IMR-90 (cell line): ENCODE measurements around the gene MMP26. TPM values are rescaled to one million over a fixed set of nuclear protein-coding genes. Genes with fewer than 3 reads are reported as not detected.

ENCODE experiments used
- ATAC-seq: fragments of 200-7000 bp; cut with Tn5 transposase; 2 replicates; pipeline ENCODE4 v1.9.1; 2020; ENCODE audit warnings: low read depth, mild to moderate bottlenecking, moderate library complexity
- BruUV-seq: library from RNA; stranded (reverse); fragments of 400-500 nt; replicated peaks from 2 replicates; lab custom pipeline; 2021; lab: Mats Ljungman, UMichigan
- CTCF ChIA-PET: fragments of 300-600 bp; formaldehyde crosslinking; extraction: SDS; loops from one replicate; lab custom pipeline; 2021; ENCODE audit warnings: antibody characterized with exemption; lab: Yijun Ruan, JAX
- POLR2A ChIA-PET: fragments of 300-600 bp; sonication (Branson Sonifier 250); formaldehyde crosslinking; loops from one replicate; lab custom pipeline; 2022; ENCODE audit warnings: antibody characterized with exemption; ENCODE audit not compliant: unreplicated experiment; lab: Charles Lee
- DNase-seq: peaks from one replicate; pipeline ENCODE4 v3.0.0; 2013
- H2AFZ ChIP-seq: replicated peaks from 2 replicates; pipeline ENCODE3; 2013; ENCODE audit warnings: low read length, mild to moderate bottlenecking; ENCODE audit not compliant: poor library complexity
- H2AK5ac ChIP-seq: 2 replicates; pipeline ENCODE4 v1.6.1; 2013; ENCODE audit warnings: low read depth, low read length, inconsistent platforms
- H2AK9ac ChIP-seq: replicated peaks from 2 replicates; pipeline ENCODE3; 2013; ENCODE audit warnings: mild to moderate bottlenecking, low read depth, low read length, moderate library complexity; ENCODE audit not compliant: poor library complexity
- H2BK120ac ChIP-seq: 2 replicates; pipeline ENCODE4 v1.6.1; 2013; ENCODE audit warnings: low read depth, low read length, inconsistent platforms
- H2BK15ac ChIP-seq: 3 replicates; pipeline ENCODE4 v1.6.1; 2013; ENCODE audit warnings: low read depth, low read length, inconsistent platforms
- H2BK20ac ChIP-seq: 2 replicates; pipeline ENCODE4 v1.6.1; 2013; ENCODE audit warnings: low read depth, mild to moderate bottlenecking, inconsistent platforms, low read length, moderate library complexity
- H2BK5ac ChIP-seq: 2 replicates; pipeline ENCODE4 v1.6.1; 2013; ENCODE audit warnings: mild to moderate bottlenecking, low read depth, low read length, inconsistent platforms; ENCODE audit not compliant: poor library complexity, severe bottlenecking
- H3K14ac ChIP-seq: replicated peaks from 2 replicates; pipeline ENCODE4 v1.6.1; 2013; ENCODE audit warnings: low read depth, low read length, inconsistent platforms
- H3K18ac ChIP-seq: 2 replicates; pipeline ENCODE4 v1.6.1; 2013; ENCODE audit warnings: low read depth, low read length, control low read depth
- H3K23ac ChIP-seq: 2 replicates; pipeline ENCODE4 v1.6.1; 2013; ENCODE audit warnings: low read depth, low read length, inconsistent platforms
- H3K27ac ChIP-seq: 2 replicates; pipeline ENCODE4 v1.5.1; 2013; ENCODE audit warnings: mild to moderate bottlenecking, control low read depth, low read length; ENCODE audit not compliant: insufficient read depth
- H3K27me3 ChIP-seq: 2 replicates; pipeline ENCODE4 v1.6.1; 2013; ENCODE audit warnings: low read length; ENCODE audit not compliant: control insufficient read depth, insufficient read depth
- H3K36me3 ChIP-seq: 2 replicates; pipeline ENCODE4 v1.6.1; 2013; ENCODE audit warnings: low read length, mixed read lengths; ENCODE audit not compliant: control insufficient read depth, insufficient read depth
- H3K4ac ChIP-seq: 2 replicates; pipeline ENCODE4 v1.6.1; 2013; ENCODE audit warnings: low read depth, low read length, inconsistent platforms
- H3K4me1 ChIP-seq: 2 replicates; pipeline ENCODE4 v1.6.1; 2013; ENCODE audit warnings: low read length, mixed read lengths; ENCODE audit not compliant: control insufficient read depth, insufficient read depth
- H3K4me2 ChIP-seq: 2 replicates; pipeline ENCODE4 v1.6.1; 2013; ENCODE audit warnings: low read depth, mild to moderate bottlenecking, control low read depth, low read length, moderate library complexity
- H3K4me3 ChIP-seq: 2 replicates; pipeline ENCODE4 v1.5.1; 2013; ENCODE audit warnings: low read depth, mild to moderate bottlenecking, control low read depth, low read length, moderate library complexity; ENCODE audit not compliant: insufficient read depth
- H3K56ac ChIP-seq: 2 replicates; pipeline ENCODE4 v1.6.1; 2013; ENCODE audit warnings: low read length, inconsistent platforms; ENCODE audit not compliant: insufficient read depth; ENCODE audit errors: extremely low read depth
- H3K79me1 ChIP-seq, 2 experiments: 2 replicates each; pipeline ENCODE4 v1.6.1; 2013; ENCODE audit warnings: low read length in 2 of 2, inconsistent platforms in 1 of 2, low read depth in 1 of 2
- H3K9ac ChIP-seq: 2 replicates; pipeline ENCODE4 v1.6.1; 2013; ENCODE audit warnings: low read depth, low read length, control low read depth
- H3K9me1 ChIP-seq: 2 replicates; pipeline ENCODE4 v1.6.1; 2013; ENCODE audit warnings: low read length, inconsistent platforms; ENCODE audit not compliant: insufficient read depth
- H3K9me3 ChIP-seq: 2 replicates; pipeline ENCODE4 v1.6.1; 2013; ENCODE audit warnings: low read length; ENCODE audit not compliant: control insufficient read depth, insufficient read depth
- H4K20me1 ChIP-seq: 2 replicates; pipeline ENCODE4 v1.6.1; 2013; ENCODE audit warnings: low read length, inconsistent platforms; ENCODE audit not compliant: insufficient read depth
- H4K5ac ChIP-seq: 2 replicates; pipeline ENCODE4 v1.6.1; 2013; ENCODE audit warnings: mild to moderate bottlenecking, low read depth, low read length, control low read depth
- H4K8ac ChIP-seq, 2 experiments: 2 replicates each; pipeline ENCODE4 v1.6.1; 2013; ENCODE audit warnings: low read depth in 2 of 2, low read length in 2 of 2, control low read depth in 1 of 2, inconsistent platforms in 1 of 2
- H4K91ac ChIP-seq: 2 replicates; pipeline ENCODE4 v1.6.1; 2013; ENCODE audit warnings: low read depth, low read length, inconsistent platforms; ENCODE audit not compliant: insufficient read depth
- CEBPB ChIP-seq: IDR thresholded peaks from 2 replicates; pipeline ENCODE4 v1.6.1; 2012; ENCODE audit warnings: low read depth, low read length, improper control_type of control experiment
- CHD1 ChIP-seq: IDR thresholded peaks from 2 replicates; pipeline ENCODE4 v1.6.1; 2012; ENCODE audit warnings: low read depth, low read length, improper control_type of control experiment
- MAFK ChIP-seq: IDR thresholded peaks from 2 replicates; pipeline ENCODE4 v1.6.1; 2012; ENCODE audit warnings: low read depth, low read length, improper control_type of control experiment
- MAZ ChIP-seq: IDR thresholded peaks from 2 replicates; pipeline ENCODE4 v1.6.1; 2012; ENCODE audit warnings: low read depth, mild to moderate bottlenecking, low read length, improper control_type of control experiment, moderate library complexity, borderline replicate concordance
- NFE2L2 ChIP-seq: fragments of 150-350 bp; IDR thresholded peaks from 2 replicates; pipeline ENCODE4 v1.6.1; 2016; ENCODE audit warnings: low read depth, mild to moderate bottlenecking, low read length
- WGBS, 2 experiments: methylation state at CpG; one replicate each; pipeline versions ENCODE4 v1.1.5 to v1.1.7; 2013; ENCODE audit warnings: missing lambda C conversion rate in 2 of 2; ENCODE audit not compliant: insufficient read length in 1 of 2; ENCODE audit errors: extremely low coverage in 2 of 2; 5-methylcytosine and 5-hydroxymethylcytosine counted together
- dilution Hi-C: fragments of 300-500 bp; cut with HindIII; formaldehyde crosslinking; loops from one replicate; pipeline ENCODE4 v1.14.3; 2018; ENCODE audit warnings: low sequenced_read_pairs; ENCODE audit not compliant: unreplicated experiment
- in situ Hi-C: fragments of 300-500 bp; cut with MboI; formaldehyde crosslinking; loops from 3 replicates; pipeline ENCODE4 v1.14.3; 2019; ENCODE audit warnings: low sequenced_read_pairs, inconsistent platforms, mixed read lengths
- intact Hi-C: fragments of 100-400 bp; cut with micrococcal nuclease; formaldehyde crosslinking; loops from 2 replicates; pipeline ENCODE4 v1.10.0; 2022
- polyA plus RNA-seq, 3 experiments: library from polyadenylated mRNA; depleted of rRNA; stranded (reverse); fragments of >200 nt; gene quantifications; 2 replicates each; pipeline ENCODE4 v1.2.3, GENCODE V29; 2012; ENCODE audit warnings: low replicate concordance in 1 of 3
- total RNA-seq: library from RNA; depleted of rRNA; stranded (reverse); fragments of >200 nt; gene quantifications from 2 replicates; pipeline ENCODE4 v1.2.3, GENCODE V29; 2012
- TF ChIP-seq, protein P1 (sequence below): fragments of 150-350 bp; IDR thresholded peaks from 2 replicates; pipeline ENCODE4 v1.6.1; 2017; ENCODE audit warnings: mild to moderate bottlenecking, antibody characterized with exemption, low read length, low read depth

Gene MMP26
- total and polyA plus RNA-seq, 2 of the 4 experiments (the other 2 are of a cell fraction) = not detected

- Histone ChIP-seq H3K4ac (no peak overlapping the region), H3K4me2 (no peak overlapping the region), H2AFZ (no peak overlapping the region), H2AK9ac (no peak overlapping the region), H3K79me1 (no peaks in the 10 kb centered on the region), H3K4me1 (no peaks in the 10 kb centered on the region; the same call in 1 of the 2 replicates), H3K27ac (no peak overlapping the region), H3K9me1 (no peaks in the 10 kb centered on the region), H3K4me3 (no peak overlapping the region), H3K14ac (no peak overlapping the region), H3K18ac (no peak overlapping the region), H3K56ac (no peak overlapping the region), H2BK15ac (no peak overlapping the region), H3K23ac (no peak overlapping the region), H4K8ac (no peak overlapping the region), H3K36me3 (no peaks in the 10 kb centered on the region), H2BK120ac (no peak overlapping the region), H3K27me3 (no peaks in the 10 kb centered on the region), H2BK5ac (no peak overlapping the region), H2AK5ac (no peak overlapping the region), H3K9ac (no peak overlapping the region), H3K9me3 (no peaks in the 10 kb centered on the region), H4K5ac (no peak overlapping the region), H4K20me1 (no peaks in the 10 kb centered on the region), H4K91ac (no peak overlapping the region), H2BK20ac (no peak overlapping the region)
- DNase-seq (no peak), ATAC-seq (no peak)
- in situ Hi-C loops = no loop called here
- no TSS peak for BruUV-seq
- POLR2A ChIA-PET = no interaction called here
- TF ChIP-seq, protein P1, sequence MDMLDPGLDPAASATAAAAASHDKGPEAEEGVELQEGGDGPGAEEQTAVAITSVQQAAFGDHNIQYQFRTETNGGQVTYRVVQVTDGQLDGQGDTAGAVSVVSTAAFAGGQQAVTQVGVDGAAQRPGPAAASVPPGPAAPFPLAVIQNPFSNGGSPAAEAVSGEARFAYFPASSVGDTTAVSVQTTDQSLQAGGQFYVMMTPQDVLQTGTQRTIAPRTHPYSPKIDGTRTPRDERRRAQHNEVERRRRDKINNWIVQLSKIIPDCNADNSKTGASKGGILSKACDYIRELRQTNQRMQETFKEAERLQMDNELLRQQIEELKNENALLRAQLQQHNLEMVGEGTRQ = no peak
- TF ChIP-seq MAFK (no peak), MAZ (no peak), NFE2L2 (no peak), CEBPB (no peak), CHD1 (no peak)
- intact Hi-C loops = no loop called here
- dilution Hi-C loops = no loop called here
- 60% methylated on average over 1 of the region's 3 CpGs; no CpG with 5 or more reads in 1 of the 2 experiments for WGBS, 2 experiments
- CTCF ChIA-PET = no interaction called here
Measured at GRCh38 chr11:4699697-4700435, 4.7 kb upstream of the MMP26 start.
